ENCODE measurements around the gene ROR2.

GRCh38 chr9:91865041-91865440 lies 85.0 kb downstream of the ROR2 start:
- TF ChIP-seq CTCF (IDR thresholded peaks at IDR 0.05; ENCODE audit: borderline replicate concordance, extremely low read depth, low read length, poor library complexity, severe bottlenecking): no peak
- no peak for TF ChIP-seq EZH2 (IDR thresholded peaks at IDR 0.05; ENCODE audit: borderline replicate concordance, low read depth, low read length, severe bottlenecking)
